Neural cell (in vitro differentiated cells): Measurements from ENCODE around the gene GPAT2. TPM values are rescaled to one million over a fixed set of nuclear protein-coding genes. Genes with fewer than 3 reads are reported as not detected.
"Not testable (repeated sequence)": the region's sequence is repeated elsewhere in the genome, so short reads cannot be mapped to it uniquely, and the experiment has no call there.

Experiments
- H2AFZ ChIP-seq: fragments of 200-600, 300-800 bp; sonication (generic), shearing (Covaris generic); 2 replicates; pipeline ENCODE4 v1.6.0; 2014; ENCODE audit warnings: low read depth, mild to moderate bottlenecking, antibody characterized with exemption, low read length, moderate library complexity
- H3F3A ChIP-seq: fragments of 200-600 bp; shearing (Covaris generic); 2 replicates; pipeline ENCODE4 v1.6.1; 2016; ENCODE audit warnings: mild to moderate bottlenecking, moderate library complexity, mixed read lengths, antibody characterized with exemption, low read length; ENCODE audit not compliant: insufficient read depth, poor library complexity, severe bottlenecking
- H3K27ac ChIP-seq: fragments of 200-600, 300-800 bp; sonication (generic), shearing (Covaris generic); 2 replicates; pipeline ENCODE4 v1.5.1; 2014; ENCODE audit warnings: mild to moderate bottlenecking, low read length, moderate library complexity
- H3K27me3 ChIP-seq: fragments of 300-800, 200-600 bp; sonication (generic), shearing (Covaris generic); 2 replicates; pipeline ENCODE4 v1.6.0; 2014; ENCODE audit warnings: mild to moderate bottlenecking, low read depth, low read length, moderate library complexity; ENCODE audit not compliant: insufficient read depth
- H3K36me3 ChIP-seq: fragments of 300-800, 200-600 bp; sonication (generic), shearing (Covaris generic); 2 replicates; pipeline ENCODE4 v1.5.1; 2014; ENCODE audit warnings: mild to moderate bottlenecking, antibody characterized with exemption, low read length, moderate library complexity; ENCODE audit not compliant: insufficient read depth
- H3K4me2 ChIP-seq: fragments of 300-800, 200-600 bp; sonication (generic), shearing (Covaris generic); 2 replicates; pipeline ENCODE4 v1.6.0; 2014; ENCODE audit warnings: mild to moderate bottlenecking, low read length
- H3K4me3 ChIP-seq: fragments of 300-800, 200-600 bp; sonication (generic), shearing (Covaris generic); 2 replicates; pipeline ENCODE4 v1.5.1; 2014; ENCODE audit warnings: mild to moderate bottlenecking, low read length, moderate library complexity
- H3K79me2 ChIP-seq: fragments of 200-600 bp; shearing (Covaris generic); replicated peaks from 2 replicates; pipeline ENCODE4 v1.6.0; 2014; ENCODE audit warnings: mild to moderate bottlenecking, low read length, moderate library complexity; ENCODE audit not compliant: insufficient read depth
- H3K9ac ChIP-seq: fragments of 300-800, 200-600 bp; sonication (generic), shearing (Covaris generic); 2 replicates; pipeline ENCODE4 v1.6.1; 2016; ENCODE audit warnings: mild to moderate bottlenecking, low read length, mixed read lengths
- H3K9me2 ChIP-seq: fragments of 200-600 bp; shearing (Covaris generic); 2 replicates; pipeline ENCODE4 v1.6.1; 2016; ENCODE audit warnings: mild to moderate bottlenecking, low read length, mixed read lengths; ENCODE audit not compliant: insufficient read depth
- H3K9me3 ChIP-seq: fragments of 200-600, 300-800 bp; sonication (generic), shearing (Covaris generic); 2 replicates; pipeline ENCODE4 v1.6.1; 2016; ENCODE audit warnings: mild to moderate bottlenecking, mixed run types, low read length, moderate library complexity, mixed read lengths
- H4K20me1 ChIP-seq: fragments of 200-600 bp; shearing (Covaris generic); 2 replicates; pipeline ENCODE4 v1.6.1; 2016; ENCODE audit warnings: mild to moderate bottlenecking, mixed run types; ENCODE audit not compliant: insufficient read depth
- polyA plus RNA-seq: library from polyadenylated mRNA; depleted of rRNA; stranded (reverse); fragments of >200 nt; gene quantifications from 2 replicates; pipeline ENCODE4 v1.2.3, GENCODE V29; 2014

Gene GPAT2
- polyA plus RNA-seq, 1 donor from 2014 or later: not detected

DNA sequence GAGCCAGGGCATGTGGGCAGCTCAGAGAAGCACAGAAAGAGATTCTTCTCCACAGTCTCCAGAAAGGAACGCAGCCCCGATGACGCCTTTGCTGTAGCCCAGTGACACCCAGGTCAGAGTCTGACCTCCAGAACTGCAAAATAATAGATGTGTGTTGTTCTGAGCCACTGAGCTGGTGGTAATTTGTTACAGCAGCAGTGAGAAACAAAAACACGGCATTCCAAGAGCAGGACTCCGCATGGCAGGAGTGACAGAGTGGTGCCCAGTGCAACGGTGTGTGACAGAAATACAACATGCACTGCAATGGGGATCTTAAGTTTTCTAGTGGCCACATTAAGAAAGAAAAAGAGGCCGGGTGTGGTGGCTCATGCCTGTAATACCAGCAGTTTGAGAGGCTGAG, 18.7 kb upstream of the GPAT2 start:
- not testable (repeated sequence) for H3K9me3 ChIP-seq, H3K27ac ChIP-seq, H3K4me2 ChIP-seq, H3K79me2 ChIP-seq, H2AFZ ChIP-seq, H3K9me2 ChIP-seq, H3K4me3 ChIP-seq, H3K9ac ChIP-seq, H3K36me3 ChIP-seq, H3F3A ChIP-seq, H3K27me3 ChIP-seq, H4K20me1 ChIP-seq

DNA sequence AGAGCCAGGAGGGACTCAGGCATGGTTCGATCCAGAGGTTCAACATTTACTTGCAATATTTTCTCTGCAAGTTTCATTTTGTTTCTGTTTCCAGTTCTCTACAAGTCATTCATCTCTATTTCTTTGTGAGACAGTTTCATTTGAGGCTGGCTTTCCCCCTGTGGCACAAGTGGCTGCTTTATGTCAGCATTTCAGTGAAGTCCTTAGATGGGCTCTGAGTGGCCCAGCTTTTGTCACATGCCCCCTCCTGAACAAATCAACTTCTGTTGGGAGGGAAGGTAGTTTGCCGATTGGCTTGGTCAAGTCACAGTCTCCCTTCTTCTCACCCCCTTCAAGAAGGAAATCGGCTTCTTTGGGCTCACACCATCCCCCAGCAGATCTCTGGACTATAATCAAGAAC, 17.9 kb upstream of the GPAT2 start:
- not testable (repeated sequence) for H3K27me3 ChIP-seq, H3K4me2 ChIP-seq, H2AFZ ChIP-seq, H3K9me3 ChIP-seq, H3K4me3 ChIP-seq, H3K27ac ChIP-seq, H3K9ac ChIP-seq, H3K79me2 ChIP-seq, H3K36me3 ChIP-seq, H3F3A ChIP-seq, H3K9me2 ChIP-seq, H4K20me1 ChIP-seq

DNA sequence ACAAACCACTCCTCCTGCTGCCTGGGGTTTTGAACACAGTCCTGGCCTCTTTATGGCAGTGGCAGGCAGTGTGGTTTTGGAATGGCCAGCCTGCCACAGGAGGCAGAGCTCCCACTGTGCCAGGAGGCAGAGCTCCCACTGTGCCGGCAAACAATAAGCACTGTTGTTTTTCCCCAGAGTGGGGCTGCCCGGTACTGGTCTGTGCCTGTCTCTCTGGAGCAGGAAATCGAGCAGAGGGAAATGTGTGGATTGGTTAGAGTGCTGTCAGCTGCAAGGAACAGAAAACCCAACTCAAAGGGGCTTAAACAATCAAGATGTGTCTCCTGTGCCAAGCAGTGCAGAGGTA, 15.2 kb upstream of the GPAT2 start:
- H3K79me2 ChIP-seq, H3K9me3 ChIP-seq: not testable (repeated sequence)

DNA sequence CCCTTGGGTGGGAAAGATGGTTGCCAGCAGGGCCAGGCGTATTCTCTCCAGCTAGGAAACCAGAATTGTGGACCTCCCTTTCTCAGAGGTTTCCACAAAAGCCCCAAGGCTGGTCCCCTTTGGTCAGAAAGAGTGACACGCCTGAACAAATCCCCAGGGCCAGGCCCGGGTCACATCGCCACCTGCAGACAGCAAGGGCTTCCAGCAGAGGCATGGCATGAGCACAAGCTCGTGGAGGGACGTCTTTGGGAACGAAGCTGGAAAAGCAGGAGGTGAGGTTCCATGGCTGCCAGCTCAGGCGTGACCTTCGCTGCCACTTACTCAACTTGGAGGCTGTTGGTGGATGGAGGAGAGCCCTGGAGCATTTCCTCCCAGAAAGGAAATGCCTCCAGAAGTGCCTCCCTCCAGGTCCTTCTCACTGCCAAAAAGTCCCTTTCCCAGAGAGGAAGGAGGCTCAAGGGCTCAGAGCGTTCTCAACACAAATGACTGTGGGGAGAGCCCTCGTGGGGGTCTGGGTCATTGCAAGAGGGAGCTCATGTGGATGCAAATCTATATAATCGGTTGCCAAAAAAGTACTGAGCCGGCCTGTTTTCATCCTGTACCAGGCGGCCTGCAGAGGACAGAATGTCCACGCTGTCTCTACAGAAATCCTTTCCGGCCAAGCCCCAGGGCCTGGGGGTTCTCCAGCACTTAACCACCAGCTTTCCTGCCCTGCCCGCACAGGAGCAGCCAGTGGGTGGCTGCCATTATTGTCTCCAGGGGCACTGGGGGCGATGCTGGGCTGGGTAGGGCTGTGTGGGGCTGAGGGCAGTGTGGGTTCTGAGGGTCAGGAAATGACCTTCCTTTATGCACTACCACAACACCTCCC, 14.6 kb upstream of the GPAT2 start:
- H3K79me2 ChIP-seq, H3K9me2 ChIP-seq, H3K9ac ChIP-seq, H3K4me3 ChIP-seq, H3K27me3 ChIP-seq, H3K36me3 ChIP-seq, H3K4me2 ChIP-seq, H4K20me1 ChIP-seq, H3K27ac ChIP-seq, H3F3A ChIP-seq, H2AFZ ChIP-seq, H3K9me3 ChIP-seq: not testable (repeated sequence)

More for the DNA sequence above, 15.2 kb upstream of the GPAT2 start:
- H4K20me1 ChIP-seq, H2AFZ ChIP-seq, H3F3A ChIP-seq, H3K36me3 ChIP-seq, H3K4me3 ChIP-seq, H3K27ac ChIP-seq, H3K9ac ChIP-seq, H3K27me3 ChIP-seq, H3K4me2 ChIP-seq, H3K9me2 ChIP-seq: not testable (repeated sequence)

DNA sequence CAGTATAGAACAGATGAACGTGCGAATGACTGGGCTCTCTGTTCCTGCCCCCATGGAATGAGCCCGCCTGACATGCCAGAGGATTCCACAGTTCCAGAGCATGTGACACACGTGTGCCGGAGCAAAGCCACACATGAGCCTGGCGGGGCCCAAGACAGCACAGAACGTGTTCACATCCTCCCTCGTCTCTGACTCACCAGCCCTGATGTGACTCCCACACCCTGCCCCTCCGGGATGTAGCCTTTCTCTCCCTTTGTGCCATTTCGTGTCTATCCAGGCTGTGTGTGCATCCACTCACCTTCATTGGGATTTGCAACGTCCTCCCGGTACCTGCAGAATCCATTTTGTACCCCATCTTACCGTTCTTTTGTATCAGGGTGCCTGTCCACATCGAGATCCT, 838 bp upstream of the GPAT2 start:
- not testable (repeated sequence) for H4K20me1 ChIP-seq, H3K4me3 ChIP-seq, H3K4me2 ChIP-seq, H2AFZ ChIP-seq, H3K9ac ChIP-seq, H3K9me3 ChIP-seq, H3K79me2 ChIP-seq, H3K36me3 ChIP-seq, H3F3A ChIP-seq, H3K27me3 ChIP-seq, H3K27ac ChIP-seq, H3K9me2 ChIP-seq

DNA sequence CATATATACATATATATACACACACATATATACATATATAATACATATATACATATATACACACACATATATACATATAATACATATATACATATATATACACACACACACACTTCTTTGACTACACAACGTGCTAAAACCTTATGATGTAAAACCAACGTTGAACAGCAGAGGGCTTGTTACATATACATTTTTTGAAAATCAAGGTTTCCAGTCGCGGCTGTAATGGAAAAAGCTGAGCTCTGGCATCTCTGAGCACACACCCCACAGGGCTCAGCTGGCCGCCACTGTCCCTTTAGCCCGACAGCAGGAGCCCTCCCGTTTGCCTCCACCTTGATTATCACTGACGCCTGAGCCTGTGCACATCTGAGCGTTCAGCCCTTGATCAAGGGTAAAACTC, 719 bp downstream of the GPAT2 start:
- H2AFZ ChIP-seq, H3K4me2 ChIP-seq, H3K4me3 ChIP-seq, H3K9ac ChIP-seq, H3K27ac ChIP-seq, H3F3A ChIP-seq, H3K9me2 ChIP-seq, H3K36me3 ChIP-seq, H4K20me1 ChIP-seq, H3K9me3 ChIP-seq, H3K79me2 ChIP-seq, H3K27me3 ChIP-seq: not testable (repeated sequence)

DNA sequence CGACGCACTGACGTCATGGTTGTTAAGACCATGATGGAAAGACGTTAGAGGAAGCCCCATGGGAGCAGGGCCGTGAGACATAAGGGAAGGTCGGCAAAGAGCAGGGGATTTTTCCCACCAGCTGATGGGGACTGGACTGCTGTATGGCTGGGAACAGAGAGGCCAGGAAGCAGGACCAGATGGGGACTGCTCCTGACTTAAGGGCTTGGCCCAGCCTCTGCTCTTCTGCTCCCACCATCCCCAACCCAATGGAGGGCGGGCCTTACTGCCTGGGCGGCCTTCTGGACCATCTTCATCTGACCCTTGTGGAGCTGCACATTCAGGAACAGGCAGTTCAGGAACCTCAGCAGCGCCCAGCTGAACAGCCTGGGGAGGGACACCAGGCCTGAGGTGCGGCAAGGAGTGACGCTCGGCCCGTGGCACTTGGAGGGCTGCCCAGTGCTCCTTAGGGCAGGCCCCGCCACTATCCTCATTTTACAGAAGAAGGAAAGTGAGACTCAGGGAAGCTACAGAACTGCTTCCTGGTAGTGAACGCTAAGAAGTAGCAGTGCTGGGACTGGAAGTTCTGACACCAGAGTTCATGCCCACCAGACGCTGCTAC, 6.9 kb downstream of the GPAT2 start:
- H3K27me3 ChIP-seq, H3K36me3 ChIP-seq, H4K20me1 ChIP-seq, H3K4me2 ChIP-seq, H3K9ac ChIP-seq, H3K27ac ChIP-seq, H3K9me2 ChIP-seq, H3F3A ChIP-seq, H3K4me3 ChIP-seq, H3K9me3 ChIP-seq, H3K79me2 ChIP-seq, H2AFZ ChIP-seq: not testable (repeated sequence)

DNA sequence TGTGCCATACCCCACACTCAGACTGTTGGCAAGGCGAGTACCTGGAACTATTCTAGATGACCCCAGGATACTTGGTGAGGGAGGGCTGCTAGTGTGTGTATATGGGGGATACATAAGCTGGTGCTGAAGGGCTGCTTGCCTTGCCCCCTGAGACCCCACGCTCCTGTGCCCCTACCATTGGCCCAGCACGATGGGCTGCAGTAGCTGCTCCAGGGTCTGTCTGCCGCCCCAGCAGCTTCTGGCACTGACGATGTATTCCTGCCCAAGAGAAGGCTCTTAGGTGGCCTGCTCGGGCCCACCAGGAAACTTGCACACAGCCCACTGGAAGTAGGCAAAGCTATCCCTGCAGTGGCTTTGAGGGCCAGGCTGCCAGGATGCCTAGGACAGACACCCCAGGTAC, 9.0 kb downstream of the GPAT2 start:
- not testable (repeated sequence) for H3K27ac ChIP-seq, H3K79me2 ChIP-seq, H3K4me2 ChIP-seq, H3K9ac ChIP-seq, H3K27me3 ChIP-seq, H3K4me3 ChIP-seq, H3F3A ChIP-seq, H4K20me1 ChIP-seq, H2AFZ ChIP-seq, H3K36me3 ChIP-seq, H3K9me3 ChIP-seq, H3K9me2 ChIP-seq
